B cell (primary cell): Measurements from ENCODE around the gene PCSK4.
"Not testable (repeated sequence)": the region's sequence is repeated elsewhere in the genome, so short reads cannot be mapped to it uniquely, and the experiment has no call there.

Source experiments
- EZH2 ChIP-seq: IDR thresholded peaks from 2 replicates; pipeline ENCODE4 v1.6.1; 2012; ENCODE audit warnings: borderline replicate concordance, low read depth, mild to moderate bottlenecking, moderate library complexity, low read length; ENCODE audit not compliant: insufficient read depth, poor library complexity, severe bottlenecking
- TF ChIP-seq, protein P1 (sequence below): fragments of 200-600 bp; IDR thresholded peaks from one replicate; pipeline ENCODE4 v1.8.0; 2022; ENCODE audit warnings: antibody characterized with exemption, mild to moderate bottlenecking

DNA sequence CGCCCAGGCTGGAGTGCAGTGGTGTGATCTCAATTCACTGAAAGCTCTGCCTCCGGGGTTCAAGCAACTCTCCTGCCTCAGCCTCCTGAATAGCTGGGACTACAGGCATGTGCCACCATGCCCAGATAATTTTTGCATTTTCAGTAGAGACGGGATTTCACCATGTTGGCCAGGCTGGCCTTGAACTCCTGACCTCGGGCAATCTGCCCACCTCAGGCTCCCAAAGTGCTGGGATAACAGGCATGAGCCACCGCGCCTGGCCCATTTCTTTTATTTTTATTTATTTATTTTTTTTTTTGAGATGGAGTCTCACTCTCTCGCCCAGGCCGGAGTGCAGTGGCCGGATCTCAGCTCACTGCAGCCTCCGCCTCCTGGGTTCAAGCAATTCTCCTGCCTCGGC, 49.6 kb upstream of the PCSK4 start:
- TF ChIP-seq EZH2 = not testable (repeated sequence)
- TF ChIP-seq, protein P1, sequence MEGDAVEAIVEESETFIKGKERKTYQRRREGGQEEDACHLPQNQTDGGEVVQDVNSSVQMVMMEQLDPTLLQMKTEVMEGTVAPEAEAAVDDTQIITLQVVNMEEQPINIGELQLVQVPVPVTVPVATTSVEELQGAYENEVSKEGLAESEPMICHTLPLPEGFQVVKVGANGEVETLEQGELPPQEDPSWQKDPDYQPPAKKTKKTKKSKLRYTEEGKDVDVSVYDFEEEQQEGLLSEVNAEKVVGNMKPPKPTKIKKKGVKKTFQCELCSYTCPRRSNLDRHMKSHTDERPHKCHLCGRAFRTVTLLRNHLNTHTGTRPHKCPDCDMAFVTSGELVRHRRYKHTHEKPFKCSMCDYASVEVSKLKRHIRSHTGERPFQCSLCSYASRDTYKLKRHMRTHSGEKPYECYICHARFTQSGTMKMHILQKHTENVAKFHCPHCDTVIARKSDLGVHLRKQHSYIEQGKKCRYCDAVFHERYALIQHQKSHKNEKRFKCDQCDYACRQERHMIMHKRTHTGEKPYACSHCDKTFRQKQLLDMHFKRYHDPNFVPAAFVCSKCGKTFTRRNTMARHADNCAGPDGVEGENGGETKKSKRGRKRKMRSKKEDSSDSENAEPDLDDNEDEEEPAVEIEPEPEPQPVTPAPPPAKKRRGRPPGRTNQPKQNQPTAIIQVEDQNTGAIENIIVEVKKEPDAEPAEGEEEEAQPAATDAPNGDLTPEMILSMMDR = not testable (repeated sequence)
